IMR-90 (cell line): ENCODE results near the gene CAMK4. TPM values are rescaled to one million over a fixed set of nuclear protein-coding genes. Genes with fewer than 3 reads are reported as not detected.

Source experiments
- ATAC-seq: fragments of 200-7000 bp; cut with Tn5 transposase; 2 replicates; pipeline ENCODE4 v1.9.1; 2020; ENCODE audit warnings: low read depth, mild to moderate bottlenecking, moderate library complexity
- BruUV-seq: library from RNA; stranded (reverse); fragments of 400-500 nt; replicated peaks from 2 replicates; lab custom pipeline; 2021; lab: Mats Ljungman, UMichigan
- CTCF ChIA-PET: fragments of 300-600 bp; formaldehyde crosslinking; extraction: SDS; loops from one replicate; lab custom pipeline; 2021; ENCODE audit warnings: antibody characterized with exemption; lab: Yijun Ruan, JAX
- POLR2A ChIA-PET: fragments of 300-600 bp; sonication (Branson Sonifier 250); formaldehyde crosslinking; loops from one replicate; lab custom pipeline; 2022; ENCODE audit warnings: antibody characterized with exemption; ENCODE audit not compliant: unreplicated experiment; lab: Charles Lee
- DNase-seq: peaks from one replicate; pipeline ENCODE4 v3.0.0; 2013
- H2AFZ ChIP-seq: replicated peaks from 2 replicates; pipeline ENCODE3; 2013; ENCODE audit warnings: low read length, mild to moderate bottlenecking; ENCODE audit not compliant: poor library complexity
- H2AK5ac ChIP-seq: 2 replicates; pipeline ENCODE4 v1.6.1; 2013; ENCODE audit warnings: low read depth, low read length, inconsistent platforms
- H2AK9ac ChIP-seq: replicated peaks from 2 replicates; pipeline ENCODE3; 2013; ENCODE audit warnings: mild to moderate bottlenecking, low read depth, low read length, moderate library complexity; ENCODE audit not compliant: poor library complexity
- H2BK120ac ChIP-seq: 2 replicates; pipeline ENCODE4 v1.6.1; 2013; ENCODE audit warnings: low read depth, low read length, inconsistent platforms
- H2BK15ac ChIP-seq: 3 replicates; pipeline ENCODE4 v1.6.1; 2013; ENCODE audit warnings: low read depth, low read length, inconsistent platforms
- H2BK20ac ChIP-seq: 2 replicates; pipeline ENCODE4 v1.6.1; 2013; ENCODE audit warnings: low read depth, mild to moderate bottlenecking, inconsistent platforms, low read length, moderate library complexity
- H2BK5ac ChIP-seq: 2 replicates; pipeline ENCODE4 v1.6.1; 2013; ENCODE audit warnings: mild to moderate bottlenecking, low read depth, low read length, inconsistent platforms; ENCODE audit not compliant: poor library complexity, severe bottlenecking
- H3K14ac ChIP-seq: replicated peaks from 2 replicates; pipeline ENCODE4 v1.6.1; 2013; ENCODE audit warnings: low read depth, low read length, inconsistent platforms
- H3K18ac ChIP-seq: 2 replicates; pipeline ENCODE4 v1.6.1; 2013; ENCODE audit warnings: low read depth, low read length, control low read depth
- H3K23ac ChIP-seq: 2 replicates; pipeline ENCODE4 v1.6.1; 2013; ENCODE audit warnings: low read depth, low read length, inconsistent platforms
- H3K27ac ChIP-seq: 2 replicates; pipeline ENCODE4 v1.5.1; 2013; ENCODE audit warnings: mild to moderate bottlenecking, control low read depth, low read length; ENCODE audit not compliant: insufficient read depth
- H3K27me3 ChIP-seq: 2 replicates; pipeline ENCODE4 v1.6.1; 2013; ENCODE audit warnings: low read length; ENCODE audit not compliant: control insufficient read depth, insufficient read depth
- H3K36me3 ChIP-seq: 2 replicates; pipeline ENCODE4 v1.6.1; 2013; ENCODE audit warnings: low read length, mixed read lengths; ENCODE audit not compliant: control insufficient read depth, insufficient read depth
- H3K4ac ChIP-seq: 2 replicates; pipeline ENCODE4 v1.6.1; 2013; ENCODE audit warnings: low read depth, low read length, inconsistent platforms
- H3K4me1 ChIP-seq: 2 replicates; pipeline ENCODE4 v1.6.1; 2013; ENCODE audit warnings: low read length, mixed read lengths; ENCODE audit not compliant: control insufficient read depth, insufficient read depth
- H3K4me2 ChIP-seq: 2 replicates; pipeline ENCODE4 v1.6.1; 2013; ENCODE audit warnings: low read depth, mild to moderate bottlenecking, control low read depth, low read length, moderate library complexity
- H3K4me3 ChIP-seq: 2 replicates; pipeline ENCODE4 v1.5.1; 2013; ENCODE audit warnings: low read depth, mild to moderate bottlenecking, control low read depth, low read length, moderate library complexity; ENCODE audit not compliant: insufficient read depth
- H3K56ac ChIP-seq: 2 replicates; pipeline ENCODE4 v1.6.1; 2013; ENCODE audit warnings: low read length, inconsistent platforms; ENCODE audit not compliant: insufficient read depth; ENCODE audit errors: extremely low read depth
- H3K79me1 ChIP-seq, 2 experiments: 2 replicates each; pipeline ENCODE4 v1.6.1; 2013; ENCODE audit warnings: low read length in 2 of 2, inconsistent platforms in 1 of 2, low read depth in 1 of 2
- H3K9ac ChIP-seq: 2 replicates; pipeline ENCODE4 v1.6.1; 2013; ENCODE audit warnings: low read depth, low read length, control low read depth
- H3K9me1 ChIP-seq: 2 replicates; pipeline ENCODE4 v1.6.1; 2013; ENCODE audit warnings: low read length, inconsistent platforms; ENCODE audit not compliant: insufficient read depth
- H3K9me3 ChIP-seq: 2 replicates; pipeline ENCODE4 v1.6.1; 2013; ENCODE audit warnings: low read length; ENCODE audit not compliant: control insufficient read depth, insufficient read depth
- H4K20me1 ChIP-seq: 2 replicates; pipeline ENCODE4 v1.6.1; 2013; ENCODE audit warnings: low read length, inconsistent platforms; ENCODE audit not compliant: insufficient read depth
- H4K5ac ChIP-seq: 2 replicates; pipeline ENCODE4 v1.6.1; 2013; ENCODE audit warnings: mild to moderate bottlenecking, low read depth, low read length, control low read depth
- H4K8ac ChIP-seq, 2 experiments: 2 replicates each; pipeline ENCODE4 v1.6.1; 2013; ENCODE audit warnings: low read depth in 2 of 2, low read length in 2 of 2, control low read depth in 1 of 2, inconsistent platforms in 1 of 2
- H4K91ac ChIP-seq: 2 replicates; pipeline ENCODE4 v1.6.1; 2013; ENCODE audit warnings: low read depth, low read length, inconsistent platforms; ENCODE audit not compliant: insufficient read depth
- CEBPB ChIP-seq: IDR thresholded peaks from 2 replicates; pipeline ENCODE4 v1.6.1; 2012; ENCODE audit warnings: low read depth, low read length, improper control_type of control experiment
- CHD1 ChIP-seq: IDR thresholded peaks from 2 replicates; pipeline ENCODE4 v1.6.1; 2012; ENCODE audit warnings: low read depth, low read length, improper control_type of control experiment
- CTCF ChIP-seq: conservative IDR thresholded peaks from 2 replicates; pipeline ENCODE4 v1.5.1; 2012; ENCODE audit warnings: mild to moderate bottlenecking, low read depth, low read length, improper control_type of control experiment
- FOS ChIP-seq: fragments of 150-350 bp; IDR thresholded peaks from 2 replicates; pipeline ENCODE4 v1.6.1; 2016; ENCODE audit warnings: low read depth, low read length
- MAFK ChIP-seq: IDR thresholded peaks from 2 replicates; pipeline ENCODE4 v1.6.1; 2012; ENCODE audit warnings: low read depth, low read length, improper control_type of control experiment
- MAZ ChIP-seq: IDR thresholded peaks from 2 replicates; pipeline ENCODE4 v1.6.1; 2012; ENCODE audit warnings: low read depth, mild to moderate bottlenecking, low read length, improper control_type of control experiment, moderate library complexity, borderline replicate concordance
- NFE2L2 ChIP-seq: fragments of 150-350 bp; IDR thresholded peaks from 2 replicates; pipeline ENCODE4 v1.6.1; 2016; ENCODE audit warnings: low read depth, mild to moderate bottlenecking, low read length
- POLR2A ChIP-seq: IDR thresholded peaks from 2 replicates; pipeline ENCODE4 v1.6.1; 2012; ENCODE audit warnings: mild to moderate bottlenecking, low read depth, low read length
- RAD21 ChIP-seq: IDR thresholded peaks from 2 replicates; pipeline ENCODE4 v1.6.1; 2012; ENCODE audit warnings: low read length, improper control_type of control experiment
- RCOR1 ChIP-seq: IDR thresholded peaks from 2 replicates; pipeline ENCODE4 v1.6.1; 2012; ENCODE audit warnings: mild to moderate bottlenecking, low read length, improper control_type of control experiment; ENCODE audit not compliant: insufficient replicate concordance
- RFX5 ChIP-seq: IDR thresholded peaks from 2 replicates; pipeline ENCODE4 v1.8.0; 2012; ENCODE audit warnings: low read depth, mild to moderate bottlenecking, low read length, moderate library complexity
- SMC3 ChIP-seq: fragments of 150-350 bp; IDR thresholded peaks from 2 replicates; pipeline ENCODE4 v1.6.1; 2016; ENCODE audit warnings: low read depth, mild to moderate bottlenecking, antibody characterized with exemption, low read length, moderate library complexity
- WGBS, 2 experiments: methylation state at CpG; one replicate each; pipeline versions ENCODE4 v1.1.5 to v1.1.7; 2013; ENCODE audit warnings: missing lambda C conversion rate in 2 of 2; ENCODE audit not compliant: insufficient read length in 1 of 2; ENCODE audit errors: extremely low coverage in 2 of 2; 5-methylcytosine and 5-hydroxymethylcytosine counted together
- dilution Hi-C: fragments of 300-500 bp; cut with HindIII; formaldehyde crosslinking; loops from one replicate; pipeline ENCODE4 v1.14.3; 2018; ENCODE audit warnings: low sequenced_read_pairs; ENCODE audit not compliant: unreplicated experiment
- in situ Hi-C: fragments of 300-500 bp; cut with MboI; formaldehyde crosslinking; loops from 3 replicates; pipeline ENCODE4 v1.14.3; 2019; ENCODE audit warnings: low sequenced_read_pairs, inconsistent platforms, mixed read lengths
- intact Hi-C: fragments of 100-400 bp; cut with micrococcal nuclease; formaldehyde crosslinking; loops from 2 replicates; pipeline ENCODE4 v1.10.0; 2022
- polyA plus RNA-seq, 3 experiments: library from polyadenylated mRNA; depleted of rRNA; stranded (reverse); fragments of >200 nt; gene quantifications; 2 replicates each; pipeline ENCODE4 v1.2.3, GENCODE V29; 2012; ENCODE audit warnings: low replicate concordance in 1 of 3
- total RNA-seq: library from RNA; depleted of rRNA; stranded (reverse); fragments of >200 nt; gene quantifications from 2 replicates; pipeline ENCODE4 v1.2.3, GENCODE V29; 2012
- TF ChIP-seq, protein P1 (sequence below): fragments of 150-350 bp; IDR thresholded peaks from 2 replicates; pipeline ENCODE4 v1.6.1; 2016; ENCODE audit warnings: low read depth, mild to moderate bottlenecking, low read length, moderate library complexity, borderline replicate concordance
- TF ChIP-seq, protein P2 (sequence below): fragments of 150-350 bp; IDR thresholded peaks from 2 replicates; pipeline ENCODE4 v1.6.1; 2017; ENCODE audit warnings: mild to moderate bottlenecking, antibody characterized with exemption, low read length, low read depth

Gene CAMK4
- total and polyA plus RNA-seq, 2 of the 4 experiments (the other 2 are of a cell fraction), result 3.7 to 4.8 TPM

GRCh38 chr5:111422747-111423720 is 198.8 kb downstream of the CAMK4 start:
- Histone ChIP-seq H4K5ac (no peak overlapping the region), H3K27me3 (no peaks in the 10 kb centered on the region), H3K14ac (no peak overlapping the region), H3K4me1 (no peaks in the 10 kb centered on the region), H3K36me3 (no peaks in the 10 kb centered on the region), H2BK20ac (no peak overlapping the region), H3K9me3 (no peaks in the 10 kb centered on the region), H3K23ac (no peak overlapping the region), H3K4me3 (no peak overlapping the region), H2AK5ac (no peak overlapping the region), H2BK5ac (no peak overlapping the region), H3K79me1 (no peaks in the 10 kb centered on the region), H3K4me2 (no peak overlapping the region), H4K8ac (no peak overlapping the region), H2AFZ (no peak overlapping the region), H4K20me1 (no peaks in the 10 kb centered on the region), H3K9me1 (no peaks in the 10 kb centered on the region), H2BK15ac (no peak overlapping the region), H3K27ac (no peak overlapping the region), H3K56ac (no peak overlapping the region), H3K4ac (no peak overlapping the region), H2AK9ac (no peak overlapping the region), H3K18ac (no peak overlapping the region), H2BK120ac (no peak overlapping the region), H3K9ac (no peak overlapping the region), H4K91ac (no peak overlapping the region)
- ATAC-seq (no peak), DNase-seq (no peak)
- intact Hi-C loops, result no loop called here
- in situ Hi-C loops, result no loop called here
- ChIA-PET POLR2A (no interaction called here), CTCF (interaction anchor here (0.6 kb wide), 1 partner anchor 239 kb away, joined by 3 read pairs; no protein-coding TSS in a partner anchor)
- 80% methylated on average over 1 of the region's 4 CpGs; no CpG with 5 or more reads in 1 of the 2 experiments for WGBS, 2 experiments
- no TSS peak for BruUV-seq
- dilution Hi-C loops, result no loop called here
- TF ChIP-seq, protein P1, sequence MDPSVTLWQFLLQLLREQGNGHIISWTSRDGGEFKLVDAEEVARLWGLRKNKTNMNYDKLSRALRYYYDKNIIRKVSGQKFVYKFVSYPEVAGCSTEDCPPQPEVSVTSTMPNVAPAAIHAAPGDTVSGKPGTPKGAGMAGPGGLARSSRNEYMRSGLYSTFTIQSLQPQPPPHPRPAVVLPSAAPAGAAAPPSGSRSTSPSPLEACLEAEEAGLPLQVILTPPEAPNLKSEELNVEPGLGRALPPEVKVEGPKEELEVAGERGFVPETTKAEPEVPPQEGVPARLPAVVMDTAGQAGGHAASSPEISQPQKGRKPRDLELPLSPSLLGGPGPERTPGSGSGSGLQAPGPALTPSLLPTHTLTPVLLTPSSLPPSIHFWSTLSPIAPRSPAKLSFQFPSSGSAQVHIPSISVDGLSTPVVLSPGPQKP, result no peak
- TF ChIP-seq RAD21 (no peak), CTCF (no peak), CHD1 (no peak), RFX5 (no peak), RCOR1 (no peak), POLR2A (no peak), FOS (no peak), NFE2L2 (no peak), CEBPB (no peak), SMC3 (no peak), MAZ (no peak), MAFK (no peak)
- TF ChIP-seq, protein P2, sequence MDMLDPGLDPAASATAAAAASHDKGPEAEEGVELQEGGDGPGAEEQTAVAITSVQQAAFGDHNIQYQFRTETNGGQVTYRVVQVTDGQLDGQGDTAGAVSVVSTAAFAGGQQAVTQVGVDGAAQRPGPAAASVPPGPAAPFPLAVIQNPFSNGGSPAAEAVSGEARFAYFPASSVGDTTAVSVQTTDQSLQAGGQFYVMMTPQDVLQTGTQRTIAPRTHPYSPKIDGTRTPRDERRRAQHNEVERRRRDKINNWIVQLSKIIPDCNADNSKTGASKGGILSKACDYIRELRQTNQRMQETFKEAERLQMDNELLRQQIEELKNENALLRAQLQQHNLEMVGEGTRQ, result no peak
